GM12873 (cell line): ENCODE measurements around the gene SLC39A8.

ENCODE experiments used
- CTCF ChIP-seq: IDR thresholded peaks from 2 replicates; pipeline ENCODE4 v1.5.1; 2012; ENCODE audit warnings: low read depth, mild to moderate bottlenecking, moderate library complexity, low read length, control low read depth; ENCODE audit not compliant: insufficient read depth; ENCODE audit errors: missing control alignments

The SLC39A8 gene

GRCh38 chr4:102344954-102345794, at the start of gene SLC39A8:
SLC39A8 (minus strand) TSS chr4:102345482; CDS start chr4:102344662, 820 bp downstream.
- TF ChIP-seq CTCF = peak; percentile 82

- TF ChIP-seq CTCF = no peak
These were observed 46.9 kb upstream of the SLC39A8 start for GRCh38 chr4:102392033-102392744.

GRCh38 chr4:102390438-102390837, 45.2 kb upstream of the SLC39A8 start:
- peak; percentile 7 for TF ChIP-seq CTCF

GRCh38 chr4:102388611-102389010, 43.3 kb upstream of the SLC39A8 start:
- no peak for TF ChIP-seq CTCF

- no peak for TF ChIP-seq CTCF
These were observed 42.4 kb upstream of the SLC39A8 start for GRCh38 chr4:102387552-102388150.

GRCh38 chr4:102386966-102387365, 41.7 kb upstream of the SLC39A8 start:
- TF ChIP-seq CTCF = no peak

GRCh38 chr4:102362922-102363432, 17.7 kb upstream of the SLC39A8 start:
- TF ChIP-seq CTCF = no peak
